HG03457 (cell line): Measurements from ENCODE around the gene HOXA10.

Experiments used
- ATAC-seq: cut with Tn5 transposase; IDR thresholded peaks from one replicate; pipeline ENCODE4 v1.9.1; 2021; ENCODE audit warnings: moderate number of reproducible peaks; ENCODE audit not compliant: unreplicated experiment

HOXA10 gene

GRCh38 chr7:27146491-27147198, 27.5 kb downstream of the HOXA10 start:
- no peak for ATAC-seq

GRCh38 chr7:27145914-27146412, 28.2 kb downstream of the HOXA10 start:
- no peak for ATAC-seq

- ATAC-seq: no peak
These were observed 28.8 kb downstream of the HOXA10 start for GRCh38 chr7:27145165-27145913.

- no peak for ATAC-seq
These were observed 29.3 kb downstream of the HOXA10 start for GRCh38 chr7:27144781-27145164.

GRCh38 chr7:27143950-27144780, 30.0 kb downstream of the HOXA10 start:
- no peak for ATAC-seq

- ATAC-seq: no peak
These were observed 30.8 kb downstream of the HOXA10 start, which contains the start of gene HOXA5 for GRCh38 chr7:27143023-27143949. Gene HOXA5 (minus strand): TSS chr7:27143681. CDS start chr7:27143607, 74 bp downstream.

- ATAC-seq: no peak
These were observed 31.5 kb downstream of the HOXA10 start for GRCh38 chr7:27142580-27143022.

- ATAC-seq: no peak
These were observed 32.1 kb downstream of the HOXA10 start for GRCh38 chr7:27141923-27142579.

- no peak for ATAC-seq
These were observed 32.8 kb downstream of the HOXA10 start for GRCh38 chr7:27141137-27141922.

GRCh38 chr7:27140126-27140857, 33.8 kb downstream of the HOXA10 start:
- no peak for ATAC-seq

GRCh38 chr7:27139334-27140125, 34.6 kb downstream of the HOXA10 start:
- ATAC-seq: no peak

GRCh38 chr7:27138985-27139333, 35.2 kb downstream of the HOXA10 start:
- no peak for ATAC-seq

GRCh38 chr7:27138472-27138871, 35.6 kb downstream of the HOXA10 start:
- ATAC-seq: no peak

- ATAC-seq: no peak
These were observed 36.3 kb downstream of the HOXA10 start for GRCh38 chr7:27137640-27138315.

- ATAC-seq: no peak
These were observed 39.7 kb downstream of the HOXA10 start for GRCh38 chr7:27134392-27134791.

GRCh38 chr7:27133409-27134231, 40.5 kb downstream of the HOXA10 start:
- ATAC-seq: no peak
